ENCODE data around the gene PIEZO2.
"Not testable (repeated sequence)": the region's sequence is repeated elsewhere in the genome, so short reads cannot be mapped to it uniquely, and the experiment has no call there.

Gene PIEZO2

DNA sequence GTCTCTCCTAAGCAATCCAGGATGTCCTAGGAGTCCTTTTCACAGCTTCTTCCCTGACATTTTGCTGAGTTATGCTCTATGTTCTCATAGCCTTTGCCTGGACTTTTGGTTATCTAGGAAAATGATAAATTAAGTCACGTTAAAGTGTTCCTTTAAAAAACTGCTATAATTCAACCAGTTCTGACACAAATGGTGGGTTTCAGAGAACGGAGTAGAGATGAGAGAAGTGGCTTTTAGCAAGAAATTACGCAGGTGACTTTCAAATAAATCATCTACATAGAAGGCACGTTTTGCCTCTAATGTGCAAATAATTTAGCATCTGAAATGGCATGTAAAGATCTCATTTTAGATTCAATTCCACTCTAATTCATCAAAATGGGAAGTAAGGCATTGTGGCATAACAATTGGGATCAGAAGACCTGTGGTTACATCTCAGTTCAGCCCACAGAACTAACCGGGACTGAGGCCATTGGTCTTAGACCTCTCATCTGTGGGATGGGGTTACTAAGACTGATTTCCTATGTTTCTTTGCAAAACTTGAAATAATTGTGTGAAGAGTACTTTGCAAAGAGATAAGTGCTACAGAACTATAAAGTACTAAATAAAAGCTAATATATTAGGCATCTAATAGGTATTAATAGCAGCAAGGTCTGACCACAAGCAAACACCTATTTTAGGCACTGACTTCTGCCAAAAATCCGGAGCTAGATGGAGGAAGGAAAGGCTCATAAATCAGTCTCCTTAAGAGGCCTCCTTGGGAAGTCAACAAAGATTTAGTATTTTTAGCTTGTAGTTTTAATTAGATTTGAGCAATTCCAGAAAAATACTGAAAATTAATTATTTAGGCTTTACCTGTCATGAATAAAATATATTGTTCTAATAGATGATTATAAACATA, 211.4 kb downstream of the PIEZO2 start:
- no peaks in the 10 kb centered on the region for H3K36me3 ChIP-seq (ENCODE audit: control insufficient read depth, insufficient read depth, low read length)
- H3K27me3 ChIP-seq (ENCODE audit: control insufficient read depth, insufficient read depth, low read length): no peaks in the 10 kb centered on the region
- no peak overlapping the region for H3K4me3 ChIP-seq (ENCODE audit: low read length)
- no peak overlapping the region for H3K9ac ChIP-seq (ENCODE audit: low read length)
- no peaks in the 10 kb centered on the region for H3K9me3 ChIP-seq (ENCODE audit: control insufficient read depth, low read length)
- no peaks in the 10 kb centered on the region for H3K4me1 ChIP-seq (ENCODE audit: control insufficient read depth, insufficient read depth, low read length)

DNA sequence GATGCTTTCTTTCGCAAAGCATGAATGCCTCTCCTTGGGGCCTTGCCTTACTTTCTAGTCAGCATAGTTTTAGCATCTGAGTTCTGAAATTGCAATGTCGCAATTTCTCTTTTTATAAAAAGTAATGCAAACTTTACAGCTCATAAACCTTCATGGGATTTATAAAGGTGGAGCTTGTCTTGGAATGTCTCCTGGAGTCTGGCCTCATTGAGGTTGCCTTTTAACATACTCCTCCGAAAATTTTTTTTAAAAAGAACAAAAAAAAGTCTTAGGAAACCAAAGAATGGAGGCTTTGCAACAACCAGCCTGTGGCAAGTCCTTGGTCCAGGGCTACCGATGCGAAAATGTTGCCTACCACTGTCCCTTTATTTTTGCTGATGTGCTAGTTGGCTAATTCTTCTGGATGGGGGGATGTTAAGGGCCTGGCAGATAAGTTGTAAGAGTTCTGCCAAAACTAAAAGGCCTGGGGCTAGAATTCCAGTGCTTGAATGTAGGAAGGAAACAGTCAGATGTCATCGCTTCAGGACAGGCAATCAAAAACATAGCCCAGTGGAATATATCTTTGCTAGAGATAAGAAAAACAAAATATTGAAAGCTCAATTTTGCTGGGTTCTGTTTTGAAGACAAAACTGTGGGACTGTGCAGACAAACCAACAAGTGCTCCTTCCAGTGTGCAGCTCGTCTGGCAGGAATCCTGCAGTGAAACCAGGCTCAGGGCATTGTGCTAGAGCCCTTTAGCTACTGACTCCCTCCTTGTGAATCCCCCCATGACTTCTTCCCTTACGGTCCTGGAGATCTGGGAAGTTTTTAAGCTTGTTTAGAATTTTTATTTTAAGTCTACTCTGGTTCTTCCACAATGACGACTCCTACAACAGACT, 213.0 kb downstream of the PIEZO2 start:
- Histone ChIP-seq H3K9me3 (ENCODE audit: control insufficient read depth, low read length) (no peaks in the 10 kb centered on the region), H3K4me1 (ENCODE audit: control insufficient read depth, insufficient read depth, low read length) (no peaks in the 10 kb centered on the region), H3K9ac (ENCODE audit: low read length) (no peak overlapping the region), H3K4me3 (ENCODE audit: low read length) (no peak overlapping the region), H3K27me3 (ENCODE audit: control insufficient read depth, insufficient read depth, low read length) (no peaks in the 10 kb centered on the region), H3K36me3 (ENCODE audit: control insufficient read depth, insufficient read depth, low read length) (no peaks in the 10 kb centered on the region)

DNA sequence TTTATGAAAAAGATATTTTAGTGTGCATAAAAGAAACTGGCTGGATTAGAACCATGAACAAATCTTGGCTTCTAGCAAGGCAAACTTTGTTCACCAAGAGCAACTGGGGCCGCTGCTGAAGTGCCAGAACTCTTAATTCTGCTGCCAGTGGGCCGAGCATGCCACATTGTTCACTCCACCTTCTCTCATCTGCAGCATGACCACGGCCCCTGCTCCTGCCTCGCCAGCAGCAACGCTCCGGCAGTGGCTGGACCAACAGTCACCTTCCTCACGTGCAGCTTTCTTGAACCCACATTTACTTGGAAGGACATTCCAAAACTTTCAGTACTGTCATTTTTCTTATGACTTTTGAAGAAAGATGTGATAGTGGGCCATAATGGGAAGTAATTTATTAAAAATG, 213.8 kb downstream of the PIEZO2 start:
- H3K36me3 ChIP-seq (ENCODE audit: control insufficient read depth, insufficient read depth, low read length): no peaks in the 10 kb centered on the region
- H3K4me1 ChIP-seq (ENCODE audit: control insufficient read depth, insufficient read depth, low read length): no peaks in the 10 kb centered on the region
- no peak overlapping the region for H3K9ac ChIP-seq (ENCODE audit: low read length)
- no peak overlapping the region for H3K4me3 ChIP-seq (ENCODE audit: low read length)
- H3K9me3 ChIP-seq (ENCODE audit: control insufficient read depth, low read length): no peaks in the 10 kb centered on the region
- no peaks in the 10 kb centered on the region for H3K27me3 ChIP-seq (ENCODE audit: control insufficient read depth, insufficient read depth, low read length)

DNA sequence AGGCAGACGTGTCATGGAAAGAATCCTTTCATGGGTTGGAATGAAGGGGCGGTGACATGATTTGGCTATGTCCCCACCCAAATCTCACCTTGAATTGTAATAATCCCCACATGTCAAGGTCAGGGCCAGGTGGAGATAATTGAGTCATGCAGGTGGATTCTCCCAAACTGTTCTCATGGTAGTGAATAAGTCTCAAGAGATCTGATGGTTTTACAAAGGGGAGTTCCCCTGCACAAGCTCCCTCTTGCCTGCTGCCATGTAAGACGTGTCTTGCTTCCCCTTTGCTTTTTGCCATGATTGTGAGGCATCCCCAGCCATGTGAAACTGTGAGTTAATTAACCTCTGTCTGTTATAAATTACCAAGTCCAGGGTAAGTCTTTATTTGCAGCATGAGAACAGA, 215.7 kb downstream of the PIEZO2 start:
- H3K36me3 ChIP-seq (ENCODE audit: control insufficient read depth, insufficient read depth, low read length); H3K4me1 ChIP-seq (ENCODE audit: control insufficient read depth, insufficient read depth, low read length); H3K9me3 ChIP-seq (ENCODE audit: control insufficient read depth, low read length); H3K9ac ChIP-seq (ENCODE audit: low read length); H3K4me3 ChIP-seq (ENCODE audit: low read length); H3K27me3 ChIP-seq (ENCODE audit: control insufficient read depth, insufficient read depth, low read length): not testable (repeated sequence)

DNA sequence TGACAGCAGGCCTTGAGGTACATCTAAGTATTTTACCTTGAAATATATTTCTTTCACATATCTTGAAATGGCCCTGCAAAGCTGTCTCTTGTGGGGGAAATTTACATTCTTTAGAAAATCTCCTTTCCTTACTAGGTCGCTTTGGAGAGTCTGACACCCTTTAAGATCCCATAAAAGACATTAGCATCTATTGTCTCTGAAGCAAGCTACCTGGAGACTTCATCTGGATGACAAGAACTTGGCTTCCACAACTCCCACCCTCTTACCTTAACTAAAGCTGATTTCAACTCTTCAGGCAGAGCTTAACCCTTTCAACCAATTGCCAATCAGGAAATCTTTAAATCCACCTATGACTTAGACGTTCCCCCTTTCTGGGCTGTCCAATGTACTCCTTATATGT, 219.3 kb downstream of the PIEZO2 start:
- no peaks in the 10 kb centered on the region for H3K9me3 ChIP-seq (ENCODE audit: control insufficient read depth, low read length)
- H3K4me1 ChIP-seq (ENCODE audit: control insufficient read depth, insufficient read depth, low read length): no peaks in the 10 kb centered on the region
- H3K9ac ChIP-seq (ENCODE audit: low read length): no peak overlapping the region
- H3K4me3 ChIP-seq (ENCODE audit: low read length): no peak overlapping the region
- H3K27me3 ChIP-seq (ENCODE audit: control insufficient read depth, insufficient read depth, low read length): no peaks in the 10 kb centered on the region
- no peaks in the 10 kb centered on the region for H3K36me3 ChIP-seq (ENCODE audit: control insufficient read depth, insufficient read depth, low read length)

DNA sequence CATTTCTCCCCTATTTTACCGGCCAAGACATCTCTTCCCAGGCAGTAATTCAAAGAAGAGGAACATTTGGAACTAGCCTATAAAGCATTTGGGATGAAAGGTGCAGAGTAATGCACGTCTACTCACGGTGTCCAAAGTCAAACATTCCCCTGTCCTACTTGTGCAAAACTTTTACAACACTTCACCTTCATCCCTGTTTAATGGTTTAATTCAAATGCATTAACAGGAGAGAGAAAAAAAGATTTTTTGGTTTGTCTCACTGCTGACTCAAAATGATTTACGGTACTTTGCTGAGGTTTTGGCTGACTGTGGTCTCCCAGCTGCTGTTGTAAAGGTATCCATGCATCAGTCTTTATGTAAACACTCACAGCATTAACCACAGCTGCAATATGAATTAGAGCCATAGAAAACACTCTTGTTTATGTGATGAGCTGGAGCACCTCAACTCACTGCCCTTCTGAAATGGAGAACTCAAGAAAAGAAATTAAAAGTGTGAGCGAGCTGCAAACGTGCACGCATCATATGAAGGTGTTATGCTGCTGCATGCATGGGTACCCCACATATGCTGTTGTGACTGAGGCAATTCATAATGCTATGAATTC, 220.5 kb downstream of the PIEZO2 start:
- H3K4me1 ChIP-seq (ENCODE audit: control insufficient read depth, insufficient read depth, low read length): no peaks in the 10 kb centered on the region
- H3K9me3 ChIP-seq (ENCODE audit: control insufficient read depth, low read length): no peaks in the 10 kb centered on the region
- no peaks in the 10 kb centered on the region for H3K36me3 ChIP-seq (ENCODE audit: control insufficient read depth, insufficient read depth, low read length)
- no peak overlapping the region for H3K4me3 ChIP-seq (ENCODE audit: low read length)
- H3K9ac ChIP-seq (ENCODE audit: low read length): no peak overlapping the region
- H3K27me3 ChIP-seq (ENCODE audit: control insufficient read depth, insufficient read depth, low read length): no peaks in the 10 kb centered on the region

DNA sequence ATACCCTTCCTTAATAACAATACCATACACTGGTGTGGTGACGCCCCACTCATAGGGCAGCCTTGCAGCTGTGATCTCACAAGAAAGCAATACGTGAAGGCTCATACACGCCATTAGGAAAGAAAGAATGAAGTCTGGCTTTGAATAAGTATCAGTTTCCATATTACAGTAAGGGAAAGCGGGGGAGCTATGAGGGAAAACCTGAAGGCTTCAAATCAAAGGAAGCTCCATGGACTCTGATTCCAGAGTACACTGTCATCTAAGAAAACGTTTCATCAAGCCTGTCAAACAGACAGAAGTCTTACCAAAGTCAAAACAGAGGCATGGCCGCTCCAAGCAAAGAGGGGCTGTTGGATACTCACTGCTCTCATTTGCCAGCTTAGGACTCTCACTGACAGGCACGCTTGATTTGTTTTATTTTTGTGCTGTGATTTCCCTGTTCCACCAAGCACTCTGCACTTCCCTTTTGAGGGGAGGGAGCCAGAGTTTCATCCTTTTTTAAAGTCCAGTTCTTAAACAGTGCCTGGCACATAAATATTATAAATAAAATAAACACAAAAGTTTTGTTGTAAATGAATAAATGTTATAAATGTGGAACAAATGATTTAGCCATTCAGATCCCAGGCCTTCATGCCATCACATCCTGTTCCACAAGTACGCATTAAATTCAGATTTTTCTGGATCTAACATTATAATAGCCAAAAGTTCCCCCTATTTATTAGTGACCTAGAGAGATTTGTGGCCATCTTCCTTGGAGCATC, 221.2 kb downstream of the PIEZO2 start:
- Histone ChIP-seq H3K4me3 (ENCODE audit: low read length) (no peak overlapping the region), H3K27me3 (ENCODE audit: control insufficient read depth, insufficient read depth, low read length) (no peaks in the 10 kb centered on the region), H3K9me3 (ENCODE audit: control insufficient read depth, low read length) (no peaks in the 10 kb centered on the region), H3K9ac (ENCODE audit: low read length) (no peak overlapping the region), H3K36me3 (ENCODE audit: control insufficient read depth, insufficient read depth, low read length) (no peaks in the 10 kb centered on the region), H3K4me1 (ENCODE audit: control insufficient read depth, insufficient read depth, low read length) (no peaks in the 10 kb centered on the region)

DNA sequence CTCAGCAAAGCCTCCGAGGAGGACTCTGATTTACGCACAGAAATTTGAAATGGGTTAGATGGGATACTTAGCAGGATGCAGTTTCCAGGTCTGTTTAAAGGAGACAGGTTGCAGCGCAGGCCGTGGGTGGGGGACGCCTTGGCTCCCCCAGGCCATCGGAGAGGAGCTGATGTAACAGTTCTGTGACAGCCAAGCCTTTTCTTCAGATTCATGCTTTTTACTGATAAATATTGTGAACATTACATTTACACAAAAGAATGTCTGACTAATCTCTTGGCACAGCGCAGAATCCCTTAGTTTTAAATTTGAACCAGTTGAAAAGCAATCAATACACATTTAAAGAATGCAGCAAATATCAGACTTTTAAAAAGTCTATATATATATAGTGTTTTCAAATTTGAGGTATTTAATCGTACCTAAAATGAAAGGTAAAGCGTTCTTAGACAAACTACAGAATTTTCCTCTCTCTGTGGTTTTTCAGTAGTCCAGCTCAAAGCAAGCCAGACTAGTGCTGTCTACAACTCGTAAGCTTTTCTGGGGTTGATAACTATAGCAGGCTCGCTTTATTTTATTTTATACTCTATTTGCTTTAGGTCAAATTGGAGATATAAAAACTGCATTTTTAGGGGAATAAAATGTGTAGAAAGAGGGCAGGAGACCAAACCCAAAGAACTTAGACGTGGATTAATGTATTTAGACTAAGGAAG, 221.9 kb downstream of the PIEZO2 start:
- Histone ChIP-seq H3K4me1 (ENCODE audit: control insufficient read depth, insufficient read depth, low read length) (no peaks in the 10 kb centered on the region), H3K4me3 (ENCODE audit: low read length) (no peak overlapping the region), H3K9ac (ENCODE audit: low read length) (no peak overlapping the region), H3K36me3 (ENCODE audit: control insufficient read depth, insufficient read depth, low read length) (no peaks in the 10 kb centered on the region), H3K27me3 (ENCODE audit: control insufficient read depth, insufficient read depth, low read length) (no peaks in the 10 kb centered on the region), H3K9me3 (ENCODE audit: control insufficient read depth, low read length) (no peaks in the 10 kb centered on the region)

DNA sequence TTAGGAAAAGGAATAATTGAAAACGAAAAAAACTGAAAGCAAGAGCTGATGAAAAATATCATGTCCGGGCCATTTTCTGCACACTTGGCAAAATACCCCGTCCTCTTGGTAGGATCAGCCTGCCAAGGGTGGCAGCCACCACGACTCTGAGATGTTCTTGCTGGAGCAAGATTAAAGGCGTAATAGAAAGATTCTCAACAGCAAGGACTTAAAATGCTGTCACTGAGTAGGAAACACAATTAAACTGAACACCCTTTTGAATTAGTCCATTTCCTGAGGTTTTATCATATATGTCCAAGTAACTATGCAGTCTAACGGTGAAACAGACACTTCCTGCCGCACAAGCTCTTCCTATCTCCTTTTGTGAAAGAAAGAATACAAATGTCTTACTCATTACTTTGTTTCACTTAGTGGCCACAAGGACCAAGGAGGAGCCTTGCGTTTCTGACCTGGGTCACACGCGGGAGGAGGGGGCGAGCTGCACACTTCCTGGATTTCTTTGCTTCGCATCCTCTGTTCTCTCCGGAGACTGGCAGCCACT, 222.7 kb downstream of the PIEZO2 start:
- no peak overlapping the region for H3K4me3 ChIP-seq (ENCODE audit: low read length)
- H3K9me3 ChIP-seq (ENCODE audit: control insufficient read depth, low read length): no peaks in the 10 kb centered on the region
- no peaks in the 10 kb centered on the region for H3K4me1 ChIP-seq (ENCODE audit: control insufficient read depth, insufficient read depth, low read length)
- no peak overlapping the region for H3K9ac ChIP-seq (ENCODE audit: low read length)
- no peaks in the 10 kb centered on the region for H3K36me3 ChIP-seq (ENCODE audit: control insufficient read depth, insufficient read depth, low read length)
- H3K27me3 ChIP-seq (ENCODE audit: control insufficient read depth, insufficient read depth, low read length): no peaks in the 10 kb centered on the region

DNA sequence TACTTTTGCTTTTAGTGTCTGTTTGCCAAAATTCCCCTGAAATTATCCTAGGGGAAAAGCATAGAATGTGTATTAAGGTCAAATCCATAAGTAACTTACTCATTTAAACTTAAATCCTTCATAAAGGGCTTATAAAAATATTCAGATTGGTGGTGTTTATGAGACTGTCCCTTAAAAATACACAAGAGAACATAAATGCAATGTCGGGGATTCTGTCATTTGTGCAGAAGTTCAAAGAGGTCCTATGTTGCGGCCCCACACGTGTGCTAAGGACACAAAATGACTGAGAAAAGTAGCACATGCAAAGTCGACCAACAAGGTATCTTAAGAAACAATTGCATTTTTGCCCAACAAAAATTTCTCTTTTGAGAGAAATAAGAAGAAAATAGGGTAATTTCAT, 225.1 kb downstream of the PIEZO2 start:
- no peaks in the 10 kb centered on the region for H3K4me1 ChIP-seq (ENCODE audit: control insufficient read depth, insufficient read depth, low read length)
- no peak overlapping the region for H3K9ac ChIP-seq (ENCODE audit: low read length)
- no peak overlapping the region for H3K4me3 ChIP-seq (ENCODE audit: low read length)
- no peaks in the 10 kb centered on the region for H3K27me3 ChIP-seq (ENCODE audit: control insufficient read depth, insufficient read depth, low read length)
- no peaks in the 10 kb centered on the region for H3K36me3 ChIP-seq (ENCODE audit: control insufficient read depth, insufficient read depth, low read length)
- no peaks in the 10 kb centered on the region for H3K9me3 ChIP-seq (ENCODE audit: control insufficient read depth, low read length)

DNA sequence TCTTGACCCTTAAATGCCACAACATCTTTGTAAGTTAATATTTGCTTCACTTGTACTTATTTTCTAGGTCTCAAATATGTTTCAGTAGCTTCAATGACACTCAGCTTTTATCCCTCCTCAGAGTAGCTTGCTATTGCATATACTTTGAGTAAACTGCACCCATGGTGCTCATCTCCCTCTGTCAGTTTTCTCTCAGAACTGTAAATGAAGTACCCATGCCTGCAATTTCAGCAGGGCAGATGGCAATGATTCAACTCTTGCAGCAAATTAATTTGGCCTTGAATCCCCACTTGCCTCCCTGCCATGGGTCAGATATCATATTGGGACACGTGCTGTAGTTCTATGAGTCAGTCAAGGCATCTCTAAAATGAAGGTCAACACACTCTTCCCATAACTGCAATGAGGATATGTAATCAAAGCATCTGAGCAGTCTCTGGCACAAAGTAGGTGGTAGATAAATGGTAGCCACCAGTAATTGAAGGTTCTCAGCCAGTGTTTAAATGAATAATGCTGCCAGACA, 225.8 kb downstream of the PIEZO2 start:
- H3K9ac ChIP-seq (ENCODE audit: low read length): no peak overlapping the region
- no peaks in the 10 kb centered on the region for H3K9me3 ChIP-seq (ENCODE audit: control insufficient read depth, low read length)

More for the DNA sequence above, 225.8 kb downstream of the PIEZO2 start:
- no peak overlapping the region for H3K4me3 ChIP-seq (ENCODE audit: low read length)
- H3K36me3 ChIP-seq (ENCODE audit: control insufficient read depth, insufficient read depth, low read length): no peaks in the 10 kb centered on the region
- no peaks in the 10 kb centered on the region for H3K4me1 ChIP-seq (ENCODE audit: control insufficient read depth, insufficient read depth, low read length)
- H3K27me3 ChIP-seq (ENCODE audit: control insufficient read depth, insufficient read depth, low read length): no peaks in the 10 kb centered on the region
